HG02852 (cell line): Measurements from ENCODE around the gene TMC1.
"Not testable (repeated sequence)": the region's sequence is repeated elsewhere in the genome, so short reads cannot be mapped to it uniquely, and the experiment has no call there.

Experiments
- ATAC-seq: cut with Tn5 transposase; IDR thresholded peaks from one replicate; pipeline ENCODE4 v1.9.1; 2021; ENCODE audit warnings: mild to moderate bottlenecking, moderate library complexity; ENCODE audit not compliant: unreplicated experiment

TMC1 gene

DNA sequence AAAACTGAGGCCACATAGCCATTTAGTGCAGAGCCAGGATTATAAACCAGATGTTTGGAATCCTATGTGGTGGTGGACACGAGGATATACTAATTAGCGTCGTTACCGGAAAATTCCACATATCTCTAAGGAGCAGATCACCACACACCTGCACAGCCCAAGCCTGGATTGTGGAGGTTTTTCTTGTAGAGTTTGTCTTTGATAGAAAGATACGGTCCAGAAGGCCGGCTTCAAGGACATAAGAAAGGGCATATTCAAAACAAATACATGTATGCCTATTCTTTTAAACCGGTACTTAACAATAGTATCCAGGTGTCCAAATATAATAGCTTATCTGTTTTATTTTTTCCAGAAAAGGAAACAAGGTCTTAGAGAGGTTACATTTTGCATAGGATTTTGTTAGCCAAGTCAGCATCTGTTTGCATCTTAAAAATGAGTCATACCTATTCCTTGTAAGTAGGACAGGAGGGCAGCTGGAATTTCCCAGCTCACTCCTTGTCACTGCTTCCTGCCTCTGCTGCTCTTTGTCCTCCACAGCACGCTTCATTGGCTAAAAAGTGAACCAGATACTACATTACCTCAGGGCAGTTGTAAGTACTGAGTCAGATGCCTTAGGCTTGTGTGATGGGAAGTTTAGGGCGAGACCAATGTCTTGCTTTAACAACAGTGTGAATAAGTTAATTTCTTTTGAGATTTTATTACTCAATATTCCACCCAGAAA is 3.6 kb downstream of the TMC1 start:
- ATAC-seq = peak; percentile 56

DNA sequence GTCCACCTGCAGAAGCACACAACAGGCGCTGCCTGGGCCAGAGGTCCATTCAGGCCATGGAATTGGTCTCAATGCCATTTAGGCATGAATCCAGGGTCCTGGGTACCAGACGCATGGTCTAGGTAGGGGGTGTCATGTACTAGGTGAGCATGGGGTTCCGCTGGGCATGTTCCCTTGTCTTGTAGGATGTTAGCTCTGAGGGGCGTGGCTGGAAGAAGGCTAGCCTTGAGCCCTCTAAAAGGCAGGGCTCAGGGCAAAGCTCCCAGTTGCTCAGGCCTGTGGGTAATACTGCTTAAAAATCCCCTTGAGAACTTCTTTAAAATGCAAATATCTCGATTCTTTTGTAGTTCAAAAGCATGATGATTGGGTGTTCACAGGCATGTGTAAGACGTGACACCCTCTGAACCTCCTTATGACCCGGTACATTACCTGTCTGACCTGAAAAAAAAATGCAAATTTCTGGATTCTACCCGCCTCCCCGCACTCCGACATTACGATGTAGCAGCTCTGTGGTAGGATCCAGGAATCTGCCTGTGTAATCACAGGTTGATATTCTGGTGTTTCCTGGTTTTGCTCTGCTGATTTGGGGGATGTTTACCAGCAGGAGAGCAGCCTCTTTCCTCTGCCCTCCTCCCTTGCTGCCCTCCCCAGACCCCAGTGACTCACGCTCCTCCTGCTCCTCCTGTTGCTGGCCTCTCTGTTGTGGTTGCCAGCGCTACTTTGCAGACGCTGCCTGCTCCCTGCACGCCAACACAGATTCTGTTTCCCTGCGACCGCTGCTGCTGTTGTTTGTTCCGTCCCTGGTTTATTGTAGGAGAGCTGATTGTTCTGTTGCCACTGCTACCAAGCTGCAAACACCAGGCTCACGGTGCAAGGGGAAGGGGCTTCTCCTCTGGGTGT is 5.7 kb downstream of the TMC1 start:
- peak; percentile 77 for ATAC-seq

GRCh38 chr9:72527801-72528195 is 6.4 kb downstream of the TMC1 start:
- no peak for ATAC-seq

DNA sequence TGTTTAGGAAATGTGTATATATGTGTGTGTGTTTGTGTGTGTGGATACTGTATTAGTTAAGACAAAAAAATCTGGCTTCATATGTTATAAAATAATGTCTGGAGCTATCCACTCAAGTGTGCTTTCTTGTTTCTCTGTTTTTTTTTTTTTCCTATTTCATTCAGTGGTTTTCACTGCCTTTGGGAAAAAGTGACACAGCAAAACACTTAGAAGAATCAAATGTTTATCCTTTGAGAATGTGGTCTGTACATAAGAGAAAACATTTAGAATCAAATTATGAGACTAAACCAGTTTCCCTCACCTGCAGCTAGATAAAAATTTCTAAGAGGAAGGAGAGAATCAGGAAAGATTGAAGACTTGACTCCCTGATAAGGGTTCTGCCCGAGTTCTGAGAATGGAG is 8.1 kb downstream of the TMC1 start:
- ATAC-seq = no peak

DNA sequence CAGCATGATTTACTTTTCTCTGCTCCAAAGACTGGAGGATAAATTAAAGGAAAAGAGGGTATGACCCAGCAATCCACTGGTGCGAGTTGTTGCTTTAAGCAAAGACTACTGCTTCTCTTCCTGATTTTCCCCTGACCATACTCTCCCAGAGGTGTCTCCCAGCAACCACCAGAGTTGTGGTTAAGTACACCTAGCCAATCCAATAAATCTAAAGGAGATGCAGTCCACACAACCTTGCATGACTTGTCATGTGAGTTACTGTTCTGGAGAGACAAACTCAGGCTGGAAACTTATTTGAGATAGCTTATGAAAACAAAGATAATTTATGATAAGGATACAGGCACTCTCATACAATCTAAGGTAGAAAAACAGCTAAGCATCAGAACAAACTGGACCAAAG is 11.9 kb downstream of the TMC1 start:
- ATAC-seq = no peak

GRCh38 chr9:72534931-72535330 is 13.5 kb downstream of the TMC1 start:
- ATAC-seq = no peak

DNA sequence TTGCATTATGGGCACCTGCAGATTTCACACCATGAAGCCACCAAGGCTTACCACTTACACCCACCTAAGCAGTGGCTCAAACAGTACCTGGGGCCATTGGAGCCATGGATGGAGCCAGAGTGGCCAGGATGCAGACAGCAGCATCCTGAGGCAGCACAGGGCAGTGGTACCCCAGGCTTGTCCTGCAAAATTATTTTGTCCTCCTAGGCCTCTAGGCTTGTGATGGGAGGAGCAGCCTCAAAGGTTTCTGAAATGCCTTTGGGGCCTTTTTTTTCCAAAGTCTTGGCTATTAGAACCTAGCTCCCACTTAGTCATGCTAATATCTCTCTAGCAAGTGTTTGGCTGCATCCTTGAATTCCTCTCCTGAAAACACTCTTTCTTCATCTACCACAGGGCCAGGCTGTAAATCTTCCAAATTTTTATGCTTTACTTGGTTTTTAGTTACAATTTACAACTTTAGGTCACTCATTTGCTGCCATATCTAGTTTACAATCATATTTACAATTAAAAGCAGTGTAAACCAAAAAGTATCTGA is 15.7 kb downstream of the TMC1 start:
- no peak for ATAC-seq

- no peak for ATAC-seq
Measured at GRCh38 chr9:72537671-72538070, 16.3 kb downstream of the TMC1 start.

GRCh38 chr9:72538921-72539702 is 17.7 kb downstream of the TMC1 start:
- ATAC-seq = no peak

DNA sequence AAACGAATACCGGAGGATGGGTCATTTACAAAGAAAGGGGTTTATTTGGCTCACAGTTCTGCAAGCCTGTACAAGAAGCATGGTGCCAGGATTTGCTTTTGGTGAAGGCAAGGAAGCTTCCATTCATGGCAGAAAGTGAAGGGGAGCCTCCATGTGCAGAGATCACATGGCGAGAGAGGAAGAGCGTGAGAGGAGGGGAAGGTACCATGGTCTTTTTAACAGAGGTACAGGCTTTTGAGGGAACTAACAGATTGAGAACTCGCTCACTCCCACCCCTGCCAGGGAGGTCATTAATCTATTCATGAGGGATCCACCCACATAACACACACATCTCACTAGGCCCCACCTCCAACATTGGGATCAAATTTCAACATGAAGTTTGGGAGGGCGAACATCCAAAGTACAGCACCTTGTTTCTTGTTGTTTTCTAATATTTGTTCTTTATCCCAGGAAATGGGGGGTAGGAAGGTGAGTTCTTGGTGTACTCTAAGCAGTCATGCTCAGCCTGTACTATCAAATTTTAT is 18.5 kb downstream of the TMC1 start:
- no peak for ATAC-seq

DNA sequence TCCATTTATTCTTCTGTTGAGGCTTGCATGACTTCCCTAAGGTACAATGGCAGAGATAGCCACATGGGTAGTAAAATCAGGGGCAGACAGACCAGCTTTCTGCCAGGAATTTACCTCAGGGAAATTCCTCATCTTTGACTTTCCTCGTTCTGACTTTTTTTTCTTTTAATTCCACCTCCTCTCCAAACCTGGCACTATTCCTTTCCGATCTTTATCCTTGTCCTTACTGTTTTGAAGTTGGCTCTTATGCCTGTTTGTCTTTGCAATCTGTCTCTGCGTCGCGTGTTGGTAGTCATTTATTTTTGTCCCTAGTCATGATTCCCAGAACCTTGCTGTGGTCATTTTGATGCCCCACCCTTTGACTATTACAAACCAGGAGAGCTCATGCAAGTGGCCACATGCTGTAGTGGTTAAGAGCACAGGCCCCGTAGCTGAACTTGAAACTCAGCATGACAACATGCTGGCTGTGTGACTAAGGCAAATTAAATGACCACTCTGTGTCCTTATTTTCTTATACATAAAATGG is 19.0 kb downstream of the TMC1 start:
- ATAC-seq = no peak

- ATAC-seq = not testable (repeated sequence)
Measured at GRCh38 chr9:72542537-72542833, 21.1 kb downstream of the TMC1 start.

DNA sequence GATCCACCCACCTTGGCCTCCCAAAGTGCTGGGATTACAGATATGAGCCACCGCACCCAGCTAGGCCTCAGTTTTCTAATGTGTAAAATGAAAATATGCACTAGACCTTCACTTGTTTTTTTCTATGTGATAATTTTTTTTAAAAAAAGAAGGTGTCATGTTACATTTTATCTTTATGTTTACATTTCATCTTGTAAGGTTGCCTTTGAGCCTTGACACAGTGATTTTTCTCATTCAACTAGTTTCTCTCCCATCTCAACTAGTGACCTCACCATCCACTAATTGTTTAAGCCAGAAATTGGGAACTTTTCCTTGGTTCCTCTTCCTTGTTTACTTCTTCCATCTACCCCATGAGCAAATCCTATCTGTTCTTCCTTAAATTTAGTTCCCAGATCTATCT is 21.5 kb downstream of the TMC1 start:
- no peak for ATAC-seq

GRCh38 chr9:72551306-72551705 is 29.9 kb downstream of the TMC1 start:
- ATAC-seq = no peak

DNA sequence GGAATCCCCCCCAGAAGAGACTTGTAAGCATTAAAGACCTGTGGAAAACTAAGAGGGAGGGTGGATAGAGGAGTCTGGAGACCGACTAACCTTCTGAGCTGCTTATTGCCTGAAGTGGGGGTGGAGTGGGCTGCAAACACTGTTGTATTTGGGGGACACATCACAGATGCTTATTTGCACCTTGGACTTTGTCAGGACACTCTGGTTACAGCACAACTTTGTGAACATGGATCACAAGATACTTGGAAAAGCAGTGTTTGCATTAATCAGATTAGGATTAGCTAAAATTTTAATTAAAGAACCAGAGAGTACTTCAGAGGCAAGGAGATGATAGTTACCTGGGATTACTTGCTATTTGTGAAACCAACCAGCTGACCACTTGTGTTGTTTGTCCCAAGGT is 30.9 kb downstream of the TMC1 start:
- ATAC-seq = no peak

GRCh38 chr9:72554221-72554641 is 32.8 kb downstream of the TMC1 start:
- no peak for ATAC-seq

- ATAC-seq = no peak
Measured at GRCh38 chr9:72557549-72557948, 36.1 kb downstream of the TMC1 start.

DNA sequence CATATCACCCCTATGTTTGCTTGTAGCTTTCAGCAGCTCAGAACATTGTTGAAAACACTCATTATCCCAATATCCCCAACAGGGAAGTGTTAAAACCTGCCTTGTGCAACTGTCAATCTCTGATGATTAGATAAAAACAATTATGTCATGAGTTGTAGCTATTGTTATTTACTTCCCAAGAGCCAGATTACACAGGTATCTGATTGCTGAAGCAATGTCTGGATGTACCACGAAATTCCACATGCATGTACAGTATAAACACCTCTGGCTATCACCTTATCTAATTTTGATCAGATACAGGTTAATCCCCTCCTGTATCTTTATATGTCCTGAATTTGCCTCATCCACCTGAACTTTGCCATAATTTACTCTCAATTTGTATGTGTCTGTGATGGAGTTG is 38.7 kb downstream of the TMC1 start:
- no peak for ATAC-seq

DNA sequence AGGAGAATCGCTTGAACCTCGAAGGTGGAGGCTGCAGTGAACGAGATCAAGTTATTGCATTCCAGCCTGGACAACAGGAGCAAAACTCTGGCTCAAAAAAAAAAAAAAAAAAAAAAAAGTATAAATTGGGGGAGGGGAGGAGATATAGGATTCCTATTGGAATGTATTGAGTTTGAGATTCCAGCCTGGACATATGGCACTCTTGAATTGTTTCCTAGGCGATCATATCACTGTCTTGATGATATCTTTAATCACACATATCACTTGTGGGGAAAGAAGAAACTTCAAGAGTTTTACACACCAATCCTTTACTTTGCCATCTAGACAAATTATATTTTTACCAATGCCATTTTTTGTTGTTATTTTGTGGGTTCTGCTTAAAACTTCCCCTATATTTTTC is 42.4 kb downstream of the TMC1 start:
- ATAC-seq = no peak

- ATAC-seq = no peak
Measured at GRCh38 chr9:72564479-72565281, 43.3 kb downstream of the TMC1 start.
